Lower leg skin (tissue), 3 donors: ENCODE measurements around the gene THYN1.

ENCODE experiments used
- CTCF ChIP-seq, 3 donors: fragments of 450-650 bp; IDR thresholded peaks; one replicate each; pipeline ENCODE4 v1.5.1; 2016; ENCODE audit warnings: antibody characterized with exemption in 3 of 3, mild to moderate bottlenecking in 3 of 3, moderate library complexity in 2 of 3
- POLR2A ChIP-seq, 2 donors: fragments of 450-650 bp; IDR thresholded peaks; one replicate each; pipeline ENCODE4 v1.6.1; 2016 to 2017; ENCODE audit warnings: antibody characterized with exemption in 2 of 2, mild to moderate bottlenecking in 1 of 2, moderate library complexity in 1 of 2

DNA sequence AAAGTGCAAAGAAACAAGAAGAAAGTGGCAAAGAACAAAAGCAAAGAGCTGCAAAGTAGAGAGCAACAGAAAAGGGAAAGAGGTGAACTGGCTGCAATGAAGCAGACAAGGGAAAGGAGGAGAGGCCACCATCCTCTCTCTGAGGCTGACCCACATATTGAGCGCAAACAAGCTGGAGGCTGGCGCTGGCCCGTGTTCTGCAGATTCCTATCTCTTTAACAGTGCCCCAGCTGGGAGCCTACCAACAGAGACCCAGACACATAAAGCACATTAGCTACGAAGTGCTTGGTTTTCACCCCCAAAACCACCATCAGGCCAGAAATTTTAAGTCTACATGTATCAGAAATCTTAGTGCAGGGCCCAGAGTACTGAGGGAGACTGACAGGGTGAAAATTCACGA, 47.0 kb downstream of the THYN1 start:
- TF ChIP-seq POLR2A (IDR thresholded peaks at IDR 0.05) (no peak), CTCF (IDR thresholded peaks at IDR 0.05) (no peak)
